Neuronal stem cell (in vitro differentiated cells): ENCODE results near the gene PDIA4.
"Not testable (repeated sequence)": the region's sequence is repeated elsewhere in the genome, so short reads cannot be mapped to it uniquely, and the experiment has no call there.

Experiments
- DNase-seq: peaks from one replicate; pipeline ENCODE4 v3.0.0-alpha.2; 2013; ENCODE audit warnings: low spot score
- H2AFZ ChIP-seq: one replicate; pipeline ENCODE4 v1.6.1; 2013; ENCODE audit warnings: mild to moderate bottlenecking, low read length, inconsistent platforms
- H2AK5ac ChIP-seq: 2 replicates; pipeline ENCODE4 v1.6.1; 2013; ENCODE audit warnings: low read depth, mild to moderate bottlenecking, inconsistent platforms, low read length, moderate library complexity, mixed read lengths
- H2BK120ac ChIP-seq: 2 replicates; pipeline ENCODE4 v1.6.1; 2013; ENCODE audit warnings: low read depth, mild to moderate bottlenecking, inconsistent platforms, low read length, moderate library complexity, mixed read lengths
- H2BK12ac ChIP-seq: one replicate; pipeline ENCODE4 v1.6.1; 2013; ENCODE audit warnings: low read length, inconsistent platforms
- H2BK15ac ChIP-seq: 2 replicates; pipeline ENCODE4 v1.6.1; 2013; ENCODE audit warnings: mild to moderate bottlenecking, low read length, inconsistent platforms, mixed read lengths
- H2BK5ac ChIP-seq: one replicate; pipeline ENCODE4 v1.6.1; 2013; ENCODE audit warnings: inconsistent platforms, mild to moderate bottlenecking, low read length, moderate library complexity
- H3K14ac ChIP-seq: one replicate; pipeline ENCODE4 v1.6.1; 2013; ENCODE audit warnings: low read length, inconsistent platforms
- H3K18ac ChIP-seq: 2 replicates; pipeline ENCODE4 v1.6.1; 2013; ENCODE audit warnings: low read length, inconsistent platforms
- H3K23ac ChIP-seq: 2 replicates; pipeline ENCODE4 v1.6.1; 2013; ENCODE audit warnings: low read depth, mild to moderate bottlenecking, mixed read lengths, low read length, inconsistent platforms; ENCODE audit not compliant: poor library complexity
- H3K27ac ChIP-seq: replicated peaks from 3 replicates; pipeline ENCODE4 v1.5.1; 2013; ENCODE audit warnings: low read length, inconsistent platforms
- H3K27me3 ChIP-seq, 3 experiments: 2 replicates each; pipeline ENCODE4 v1.6.1; 2013; ENCODE audit warnings: low read length in 3 of 3, mild to moderate bottlenecking in 2 of 3, inconsistent platforms in 1 of 3, low read depth in 1 of 3, mixed read lengths in 1 of 3, moderate library complexity in 1 of 3; ENCODE audit not compliant: control insufficient read depth in 3 of 3, insufficient read depth in 3 of 3
- H3K36me3 ChIP-seq, 2 donors: replicated peaks in 1 of 2; 2 replicates each; pipeline ENCODE4 v1.6.1; 2013; ENCODE audit warnings: low read length in 2 of 2; ENCODE audit not compliant: control insufficient read depth in 2 of 2, insufficient read depth in 2 of 2
- H3K4ac ChIP-seq: 2 replicates; pipeline ENCODE4 v1.6.1; 2013; ENCODE audit warnings: inconsistent platforms, mild to moderate bottlenecking, low read length, moderate library complexity
- H3K4me1 ChIP-seq, 2 donors: 1 replicate in 1 of 2; 2 replicates in 1 of 2; pipeline ENCODE4 v1.6.1; 2013; ENCODE audit warnings: low read length in 2 of 2, low read depth in 1 of 2; ENCODE audit not compliant: control insufficient read depth in 2 of 2, insufficient read depth in 1 of 2
- H3K4me2 ChIP-seq: one replicate; pipeline ENCODE4 v1.6.1; 2013; ENCODE audit warnings: mild to moderate bottlenecking, low read length, inconsistent platforms; ENCODE audit not compliant: insufficient read depth, poor library complexity, severe bottlenecking
- H3K4me3 ChIP-seq, 2 donors: 2 replicates each; pipeline ENCODE4 v1.5.1; 2013; ENCODE audit warnings: low read length in 2 of 2, mild to moderate bottlenecking in 2 of 2, inconsistent platforms in 1 of 2, moderate library complexity in 1 of 2
- H3K79me1 ChIP-seq: one replicate; pipeline ENCODE4 v1.6.1; 2013; ENCODE audit warnings: low read depth, mild to moderate bottlenecking, inconsistent platforms, low read length, moderate library complexity
- H3K9ac ChIP-seq: one replicate; pipeline ENCODE4 v1.6.1; 2013; ENCODE audit warnings: mild to moderate bottlenecking, low read depth, low read length, inconsistent platforms; ENCODE audit not compliant: poor library complexity
- H3K9me3 ChIP-seq, 2 donors: replicated peaks in 1 of 2; 2 replicates each; pipeline versions ENCODE3 to v1.6.1; 2013; ENCODE audit warnings: low read length in 2 of 2, mild to moderate bottlenecking in 2 of 2, inconsistent platforms in 1 of 2, low read depth in 1 of 2, mixed read lengths in 1 of 2, moderate library complexity in 1 of 2; ENCODE audit not compliant: control insufficient read depth in 2 of 2, insufficient read depth in 1 of 2
- H4K8ac ChIP-seq: one replicate; pipeline ENCODE4 v1.6.1; 2013; ENCODE audit warnings: low read depth, mild to moderate bottlenecking, inconsistent platforms, low read length, moderate library complexity
- H4K91ac ChIP-seq: one replicate; pipeline ENCODE4 v1.6.1; 2013; ENCODE audit warnings: low read length, low read depth, mild to moderate bottlenecking, inconsistent platforms; ENCODE audit not compliant: poor library complexity
- WGBS, 2 donors: extraction: QIAGEN DNeasy Blood & Tissue Kit; methylation state at CpG; one replicate each; pipeline ENCODE4 v1.1.7; 2013; ENCODE audit warnings: missing lambda C conversion rate in 2 of 2, mixed read lengths in 1 of 2; ENCODE audit not compliant: insufficient read length in 2 of 2, insufficient replicate concordance in 1 of 2; ENCODE audit errors: extremely low coverage in 2 of 2; 5-methylcytosine and 5-hydroxymethylcytosine counted together

The PDIA4 gene

DNA sequence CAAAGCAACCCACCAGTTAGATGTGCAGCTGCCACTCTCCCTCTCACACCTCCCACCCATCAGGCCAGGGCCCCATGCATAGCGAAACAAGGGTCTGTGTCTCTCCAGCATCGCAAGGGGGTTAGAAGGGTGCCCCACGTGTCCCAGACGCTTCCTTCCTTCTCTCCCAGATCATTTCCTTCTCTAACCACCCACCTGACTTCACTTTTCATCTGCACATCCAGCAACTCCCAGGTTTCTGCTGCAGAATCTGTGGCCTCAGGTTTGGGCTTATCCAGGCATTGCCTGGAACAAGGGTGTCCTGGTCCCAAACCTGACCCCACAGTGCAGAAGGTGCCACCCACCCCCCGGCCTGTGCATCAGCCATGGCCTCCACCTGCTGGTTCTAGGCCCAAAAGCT, 14.4 kb downstream of the PDIA4 start:
- H3K9me3 ChIP-seq, result no peaks in the 10 kb centered on the region
- H3K27ac ChIP-seq, result no peak overlapping the region
- no peak overlapping the region for H3K9ac ChIP-seq
- H4K8ac ChIP-seq, result no peak overlapping the region
- H2AK5ac ChIP-seq, result no peak overlapping the region
- no peak overlapping the region for H4K91ac ChIP-seq
- peak overlapping the region; percentile 55 for H3K23ac ChIP-seq
- H3K79me1 ChIP-seq, result no peaks in the 10 kb centered on the region
- H3K27me3 ChIP-seq, result no peaks in the 10 kb centered on the region
- H3K4me3 ChIP-seq, result no peak overlapping the region
- no peak overlapping the region for H2BK120ac ChIP-seq
- H3K18ac ChIP-seq, result no peak overlapping the region
- H2BK5ac ChIP-seq, result peak overlapping the region; percentile 24
- WGBS, 2 donors, result no CpG with 5 or more reads among the region's 5 CpGs
- H3K36me3 ChIP-seq, result peaks cover 69 to 97% of the 10 kb centered on the region in 2 donors
- DNase-seq, result no peak
- H2AFZ ChIP-seq, result no peak overlapping the region
- no peak overlapping the region for H2BK12ac ChIP-seq
- no peak overlapping the region for H3K4me2 ChIP-seq
- no peak overlapping the region for H2BK15ac ChIP-seq
- no peak overlapping the region for H3K14ac ChIP-seq
- no peak overlapping the region for H3K4ac ChIP-seq
- H3K4me1 ChIP-seq, result no peaks in the 10 kb centered on the region

DNA sequence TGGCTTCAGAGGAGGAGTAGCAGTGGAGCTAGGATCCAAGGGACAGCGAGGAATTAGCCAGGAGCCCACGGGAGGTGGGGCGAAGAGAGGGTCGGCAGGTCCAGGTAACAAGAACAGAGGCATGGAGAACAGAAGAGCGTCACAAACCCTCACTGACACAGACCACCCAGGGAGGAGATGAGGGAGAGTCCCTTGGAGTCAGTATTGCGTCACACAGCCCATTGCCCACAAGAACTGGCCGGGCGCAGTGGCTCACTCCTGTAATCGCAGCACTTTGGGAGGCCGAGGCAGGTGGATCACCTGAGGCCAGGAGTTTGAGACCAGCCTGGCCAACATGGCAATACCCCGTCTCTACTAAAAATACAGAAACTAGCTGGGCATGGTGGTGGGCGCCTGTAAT, 15.6 kb downstream of the PDIA4 start:
- H3K23ac ChIP-seq, H2AK5ac ChIP-seq, DNase-seq, H3K18ac ChIP-seq, H3K79me1 ChIP-seq, H3K4me1 ChIP-seq, H4K8ac ChIP-seq, H3K4ac ChIP-seq, H4K91ac ChIP-seq, H2AFZ ChIP-seq, H3K27me3 ChIP-seq, H3K9ac ChIP-seq, H3K4me2 ChIP-seq, H2BK120ac ChIP-seq, H3K9me3 ChIP-seq, H2BK12ac ChIP-seq, H3K4me3 ChIP-seq, H3K14ac ChIP-seq, H3K27ac ChIP-seq, H2BK5ac ChIP-seq, H2BK15ac ChIP-seq: not testable (repeated sequence)
- whole genome bisulfite sequencing, 2 donors, result no CpG with 5 or more reads among the region's 12 CpGs
- peaks cover 70 to 99% of the 10 kb centered on the region in 2 donors for H3K36me3 ChIP-seq

DNA sequence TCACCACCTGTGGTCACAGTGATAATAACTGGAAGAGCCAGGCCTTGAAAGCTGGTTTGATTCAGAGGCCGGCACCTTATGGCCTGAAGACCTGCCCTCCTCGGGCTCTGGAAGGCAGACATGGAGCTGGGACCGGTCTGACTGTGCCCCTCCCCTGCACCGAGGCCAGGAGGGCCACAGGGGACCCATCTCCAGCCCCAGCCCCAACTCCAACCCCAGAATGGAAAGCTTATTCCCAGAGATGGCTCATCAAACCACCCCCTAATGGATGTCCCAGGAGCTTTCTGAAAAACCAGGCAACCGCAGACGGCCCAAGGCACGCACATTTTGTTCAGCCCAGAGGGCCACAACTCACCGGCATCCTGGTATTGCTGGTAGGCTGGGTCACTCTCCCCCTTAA, 16.8 kb downstream of the PDIA4 start:
- Histone ChIP-seq H3K4me2 (no peak overlapping the region), H3K23ac (no peak overlapping the region), H2BK12ac (no peak overlapping the region), H2BK5ac (no peak overlapping the region), H4K91ac (no peak overlapping the region), H2BK15ac (no peak overlapping the region), H3K4me1 (no peaks in the 10 kb centered on the region), H2BK120ac (no peak overlapping the region), H3K9me3 (no peaks in the 10 kb centered on the region), H2AK5ac (no peak overlapping the region), H3K9ac (no peak overlapping the region), H3K4ac (no peak overlapping the region), H3K36me3 (peaks cover 78 to 99% of the 10 kb centered on the region in 2 donors), H3K79me1 (no peaks in the 10 kb centered on the region), H3K27ac (no peak overlapping the region), H2AFZ (no peak overlapping the region), H4K8ac (no peak overlapping the region), H3K4me3 (no peak overlapping the region), H3K27me3 (no peaks in the 10 kb centered on the region), H3K14ac (no peak overlapping the region), H3K18ac (no peak overlapping the region)
- no peak for DNase-seq
- no CpG with 5 or more reads among the region's 8 CpGs for WGBS, 2 donors

DNA sequence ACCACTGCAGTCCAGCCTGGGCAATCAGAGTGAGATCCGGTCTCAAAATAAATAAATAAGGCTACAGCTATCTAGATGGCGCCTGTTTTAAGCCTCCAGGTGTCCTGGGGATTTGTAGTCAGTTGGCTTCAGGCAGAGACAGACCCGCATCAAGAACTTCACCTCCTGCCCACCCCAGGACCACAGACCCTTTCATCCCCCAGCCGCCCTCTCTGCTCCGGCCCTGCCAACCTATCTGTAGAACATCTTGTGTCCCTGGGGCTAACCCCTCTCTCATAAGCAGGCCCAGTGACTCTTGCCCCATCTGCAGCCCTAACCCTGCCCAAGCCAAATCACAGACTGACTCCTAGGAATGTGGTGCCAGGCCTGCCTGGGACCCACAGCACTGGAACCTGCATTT, 17.9 kb downstream of the PDIA4 start:
- Histone ChIP-seq H3K23ac (no peak overlapping the region), H4K8ac (no peak overlapping the region), H2BK15ac (no peak overlapping the region), H3K4me2 (no peak overlapping the region), H4K91ac (no peak overlapping the region), H3K4me1 (no peaks in the 10 kb centered on the region), H2AFZ (no peak overlapping the region), H2BK120ac (no peak overlapping the region), H3K36me3 (peaks cover 81 to 99% of the 10 kb centered on the region in 2 donors), H3K27ac (no peak overlapping the region), H3K9me3 (no peaks in the 10 kb centered on the region), H2BK12ac (no peak overlapping the region), H3K27me3 (no peaks in the 10 kb centered on the region), H2AK5ac (no peak overlapping the region), H2BK5ac (no peak overlapping the region), H3K14ac (no peak overlapping the region), H3K79me1 (no peaks in the 10 kb centered on the region), H3K4ac (no peak overlapping the region), H3K9ac (no peak overlapping the region), H3K4me3 (no peak overlapping the region), H3K18ac (no peak overlapping the region)
- DNase-seq, result no peak
- no CpG with 5 or more reads among the region's 5 CpGs for WGBS, 2 donors
